A549 (cell line): ENCODE measurements around the gene CSAD. TPM values are rescaled to one million over a fixed set of nuclear protein-coding genes. Genes with fewer than 3 reads are reported as not detected.

Experiments
- ATAC-seq, 2 experiments: fragments of 200-7000 bp in 1 of 2; fragments of >200 bp in 1 of 2; cut with Nextera tagmentation in 1 of 2; cut with Tn5 transposase in 1 of 2; 3 replicates each; pipeline versions ENCODE4 v1.8.0 to v1.9.1; 2018 to 2020; ENCODE audit warnings: mild to moderate bottlenecking in 1 of 2, moderate library complexity in 1 of 2
- CTCF ChIA-PET: fragments of 300-600 bp; sonication (Branson Sonifier 250); formaldehyde crosslinking; extraction: SDS; loops from one replicate; lab custom pipeline; 2021; ENCODE audit warnings: antibody characterized with exemption, inconsistent platforms; lab: Yijun Ruan, JAX
- POLR2A ChIA-PET: fragments of 350-600 bp; formaldehyde crosslinking; extraction: SDS; loops from one replicate; lab custom pipeline; 2021; ENCODE audit warnings: antibody characterized with exemption, inconsistent platforms; lab: Yijun Ruan, JAX
- DNase-seq, 2 experiments: peaks; one replicate each; pipeline versions ENCODE4 v3.0.0 to v3.0.0-alpha.2; 2011 to 2016; ENCODE audit warnings: low read depth in 1 of 2, low spot score in 1 of 2
- FAIRE-seq: peaks from 2 replicates; lab custom pipeline; 2011; peaks lifted over from hg19 to GRCh38; lab: Jason Lieb, UNC
- H3K27ac ChIP-seq, 2 experiments: fragments of >200 bp; sonication (Bioruptor Twin); formaldehyde crosslinking; 3 replicates each; pipeline ENCODE4 v1.5.1; 2016 to 2017
- H3K4me1 ChIP-seq: fragments of >200 bp; sonication (Bioruptor Twin); formaldehyde crosslinking; 3 replicates; pipeline ENCODE4 v1.6.1; 2016
- H3K4me2 ChIP-seq: fragments of >200 bp; sonication (Bioruptor Twin); formaldehyde crosslinking; 3 replicates; pipeline ENCODE4 v1.6.1; 2016
- H3K4me3 ChIP-seq: fragments of >200 bp; sonication (Bioruptor Twin); formaldehyde crosslinking; 3 replicates; pipeline ENCODE4 v1.5.1; 2016
- H3K9me3 ChIP-seq: fragments of >200 bp; sonication (Bioruptor Twin); formaldehyde crosslinking; 3 replicates; pipeline ENCODE4 v1.6.1; 2016
- CEBPB ChIP-seq, 2 experiments: fragments of >200 bp in 1 of 2; sonication (Bioruptor Twin) in 1 of 2; formaldehyde crosslinking in 1 of 2; IDR thresholded peaks; 2 replicates each; pipeline ENCODE4 v1.6.1; 2012 to 2016
- ELK1 ChIP-seq: fragments of 150-350 bp; IDR thresholded peaks from 2 replicates; pipeline ENCODE4 v1.6.1; 2014; ENCODE audit warnings: low read depth, mild to moderate bottlenecking, low read length
- ESRRA ChIP-seq: fragments of 150-350 bp; IDR thresholded peaks from 2 replicates; pipeline ENCODE4 v1.6.1; 2014; ENCODE audit warnings: mild to moderate bottlenecking, low read length, borderline replicate concordance
- FOSB ChIP-seq: fragments of 250-450 bp; sonication (Bioruptor Pico); IDR thresholded peaks from 2 replicates; pipeline ENCODE4 v1.5.0; 2020; ENCODE audit warnings: mild to moderate bottlenecking, moderate library complexity
- HEYL ChIP-seq: fragments of 250-450 bp; sonication (Bioruptor Pico); IDR thresholded peaks from 2 replicates; pipeline ENCODE4 v1.8.0; 2021; ENCODE audit warnings: mild to moderate bottlenecking, moderate library complexity
- HMGXB4 ChIP-seq: fragments of 250-450 bp; sonication (Bioruptor Pico); IDR thresholded peaks from 2 replicates; pipeline ENCODE4 v1.5.0; 2021; ENCODE audit warnings: mild to moderate bottlenecking, moderate library complexity, borderline replicate concordance
- HOXB13 ChIP-seq: fragments of 250-450 bp; sonication (Bioruptor Pico); IDR thresholded peaks from 2 replicates; pipeline ENCODE4 v1.5.0; 2020; ENCODE audit warnings: low read depth, mild to moderate bottlenecking, moderate library complexity
- JUN ChIP-seq, 2 experiments: fragments of >200 bp; sonication (Bioruptor Twin); formaldehyde crosslinking; IDR thresholded peaks; 2 replicates in 1 of 2; 3 replicates in 1 of 2; pipeline ENCODE4 v1.6.1; 2016 to 2017
- JUNB ChIP-seq: fragments of >200 bp; sonication (Bioruptor Twin); formaldehyde crosslinking; IDR thresholded peaks from 2 replicates; pipeline ENCODE4 v1.6.1; 2016
- MAFK ChIP-seq: fragments of 450-650 bp; IDR thresholded peaks from 2 replicates; pipeline ENCODE4 v1.6.1; 2014; ENCODE audit not compliant: partially characterized antibody
- MAX ChIP-seq: IDR thresholded peaks from 2 replicates; pipeline ENCODE4 v1.6.1; 2012
- MYC ChIP-seq: IDR thresholded peaks from 2 replicates; pipeline ENCODE4 v1.6.1; 2012; ENCODE audit warnings: mild to moderate bottlenecking, inconsistent platforms, low read length, improper control_type of control experiment, borderline replicate concordance
- NFE2L2 ChIP-seq: fragments of 150-350 bp; conservative IDR thresholded peaks from 2 replicates; pipeline ENCODE4 v1.6.1; 2014; ENCODE audit warnings: low read length
- NPAS2 ChIP-seq: fragments of 250-450 bp; sonication (Bioruptor Pico); IDR thresholded peaks from 2 replicates; pipeline ENCODE4 v1.8.0; 2022; ENCODE audit warnings: mild to moderate bottlenecking, moderate library complexity, borderline replicate concordance
- NR3C1 ChIP-seq: fragments of >200 bp; sonication (Bioruptor Twin); formaldehyde crosslinking; IDR thresholded peaks from 3 replicates; pipeline ENCODE4 v1.6.1; 2017
- PHF8 ChIP-seq: fragments of 200-600 bp; sonication (generic); IDR thresholded peaks from 2 replicates; pipeline ENCODE4 v1.6.1; 2016; ENCODE audit warnings: low read depth, mild to moderate bottlenecking, antibody characterized with exemption, moderate library complexity, borderline replicate concordance
- RNF2 ChIP-seq: fragments of 200-600 bp; sonication (generic); IDR thresholded peaks from 2 replicates; pipeline ENCODE4 v1.6.1; 2016; ENCODE audit warnings: low read depth, mild to moderate bottlenecking, antibody characterized with exemption, moderate library complexity, borderline replicate concordance
- TFCP2L1 ChIP-seq: fragments of 250-450 bp; sonication (Bioruptor Pico); IDR thresholded peaks from 2 replicates; pipeline ENCODE4 v1.5.0; 2021; ENCODE audit warnings: mild to moderate bottlenecking
- ZC3H11A ChIP-seq: fragments of 450-650 bp; IDR thresholded peaks from 2 replicates; pipeline ENCODE4 v1.6.1; 2014; ENCODE audit warnings: antibody characterized with exemption, mild to moderate bottlenecking
- ZFP36 ChIP-seq: fragments of 450-650 bp; IDR thresholded peaks from 2 replicates; pipeline ENCODE4 v1.6.1; 2014; ENCODE audit warnings: borderline replicate concordance; ENCODE audit not compliant: partially characterized antibody
- ZNF302 ChIP-seq: fragments of 250-450 bp; sonication (Bioruptor Pico); IDR thresholded peaks from 2 replicates; pipeline ENCODE4 v1.9.0; 2021; ENCODE audit warnings: inconsistent platforms, mild to moderate bottlenecking, moderate library complexity
- ZSCAN20 ChIP-seq: fragments of 250-450 bp; sonication (Bioruptor Pico); IDR thresholded peaks from 2 replicates; pipeline ENCODE4 v1.8.0; 2022; ENCODE audit warnings: mild to moderate bottlenecking, moderate library complexity
- WGBS: methylation state at CpG from one replicate; pipeline ENCODE4 v1.1.6; 2017; ENCODE audit errors: missing lambda C conversion rate; 5-methylcytosine and 5-hydroxymethylcytosine counted together
- polyA plus RNA-seq, 4 experiments: library from polyadenylated mRNA; depleted of rRNA in 3 of 4; stranded (reverse); fragments of >200 nt; fragmentation: RNase III in 1 of 4; extraction: RNeasy Plus Mini Kit Qiagen cat#74134 plus additional on column Dnase treatment in 1 of 4; gene quantifications; 2 replicates in 3 of 4; 3 replicates in 1 of 4; pipeline ENCODE4 v1.2.3, GENCODE V29; 2011 to 2017
- TF ChIP-seq, protein P1 (sequence below): fragments of >200 bp; sonication (Bioruptor Twin); formaldehyde crosslinking; IDR thresholded peaks from 3 replicates; pipeline ENCODE4 v1.5.1; 2016

Gene CSAD
- polyA plus RNA-seq, 2 of the 4 experiments (the other 2 are of a cell fraction): 14.5 to 16.5 TPM

DNA sequence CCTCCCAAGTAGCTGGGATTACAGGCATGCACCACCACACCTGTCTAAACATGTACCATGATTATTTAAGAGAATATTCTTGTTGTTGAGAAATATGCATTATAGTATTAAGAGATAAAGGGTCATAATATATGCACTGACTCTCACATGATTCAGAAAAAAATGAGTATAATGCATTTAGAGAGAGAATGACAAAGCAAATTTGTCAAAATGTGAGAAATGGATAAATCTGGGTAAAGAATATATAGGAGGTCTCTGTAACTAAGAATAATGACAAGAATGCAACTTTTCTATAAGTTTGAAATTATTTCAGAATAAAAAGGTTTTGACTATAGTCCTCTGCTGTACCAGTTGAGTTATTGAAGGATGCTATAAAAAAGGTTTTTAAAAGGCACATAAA, 28.3 kb downstream of the CSAD start:
- Histone ChIP-seq H3K4me3 (no peak overlapping the region), H3K4me1 (no peaks in the 10 kb centered on the region), H3K27ac (no peak overlapping the region), H3K4me2 (no peak overlapping the region), H3K9me3 (no peaks in the 10 kb centered on the region)
- ChIA-PET CTCF (interaction anchor here (0.7 to 2.6 kb wide), 7 partner anchors 9 to 87 kb away, joined by 3 to 9 read pairs (median 5); no protein-coding TSS in a partner anchor), POLR2A (no interaction called here)
- FAIRE-seq (no peak), ATAC-seq (no peak), DNase-seq (no peak)
- no peak for TF ChIP-seq ESRRA
- TF ChIP-seq FOSB (CRISPR knock-in tag): no peak
- peak; percentile 30 for TF ChIP-seq MAFK

- ChIA-PET CTCF (interaction anchor here (0.6 to 2.6 kb wide), 7 partner anchors 10 to 85 kb away, joined by 3 to 9 read pairs (median 4); no protein-coding TSS in a partner anchor), POLR2A (no interaction called here)
- Histone ChIP-seq H3K4me3 (no peak overlapping the region), H3K4me2 (no peak overlapping the region), H3K4me1 (no peaks in the 10 kb centered on the region), H3K27ac (no peak overlapping the region), H3K9me3 (no peaks in the 10 kb centered on the region)
- no peak for ATAC-seq
- TF ChIP-seq MAX (no peak), TFCP2L1 (CRISPR knock-in tag) (no peak), ZC3H11A (no peak), PHF8 (no peak)
- TF ChIP-seq, protein P1, sequence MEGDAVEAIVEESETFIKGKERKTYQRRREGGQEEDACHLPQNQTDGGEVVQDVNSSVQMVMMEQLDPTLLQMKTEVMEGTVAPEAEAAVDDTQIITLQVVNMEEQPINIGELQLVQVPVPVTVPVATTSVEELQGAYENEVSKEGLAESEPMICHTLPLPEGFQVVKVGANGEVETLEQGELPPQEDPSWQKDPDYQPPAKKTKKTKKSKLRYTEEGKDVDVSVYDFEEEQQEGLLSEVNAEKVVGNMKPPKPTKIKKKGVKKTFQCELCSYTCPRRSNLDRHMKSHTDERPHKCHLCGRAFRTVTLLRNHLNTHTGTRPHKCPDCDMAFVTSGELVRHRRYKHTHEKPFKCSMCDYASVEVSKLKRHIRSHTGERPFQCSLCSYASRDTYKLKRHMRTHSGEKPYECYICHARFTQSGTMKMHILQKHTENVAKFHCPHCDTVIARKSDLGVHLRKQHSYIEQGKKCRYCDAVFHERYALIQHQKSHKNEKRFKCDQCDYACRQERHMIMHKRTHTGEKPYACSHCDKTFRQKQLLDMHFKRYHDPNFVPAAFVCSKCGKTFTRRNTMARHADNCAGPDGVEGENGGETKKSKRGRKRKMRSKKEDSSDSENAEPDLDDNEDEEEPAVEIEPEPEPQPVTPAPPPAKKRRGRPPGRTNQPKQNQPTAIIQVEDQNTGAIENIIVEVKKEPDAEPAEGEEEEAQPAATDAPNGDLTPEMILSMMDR: no peak
- no peak for FAIRE-seq
- DNase-seq: no peak
- WGBS: 89% methylated on average over 6 of the region's 6 CpGs
Observed at GRCh38 chr12:53151039-53151438, 29.7 kb downstream of the CSAD start.

- 74% methylated on average over 15 of the region's 15 CpGs for WGBS
- no peak overlapping the region for H3K27ac ChIP-seq
- H3K4me3 ChIP-seq: no peak overlapping the region
- CTCF ChIA-PET: no interaction called here
- no peak for FAIRE-seq
- TF ChIP-seq NFE2L2 (no peak), JUNB (no peak), PHF8 (no peak), ELK1 (no peak), JUN (IDR thresholded peaks at IDR 0.05) (no peak), HMGXB4 (CRISPR knock-in tag) (no peak), ZSCAN20 (CRISPR knock-in tag) (no peak), HOXB13 (CRISPR knock-in tag) (no peak), ZNF302 (CRISPR knock-in tag) (no peak), NPAS2 (CRISPR knock-in tag) (no peak), CEBPB (IDR thresholded peaks at IDR 0.05) (no peak), HEYL (CRISPR knock-in tag) (no peak), FOSB (CRISPR knock-in tag) (no peak), RNF2 (no peak), NR3C1 (no peak), TFCP2L1 (CRISPR knock-in tag) (no peak), MYC (no peak), ZFP36 (no peak)
- TF ChIP-seq, all 56 proteins: peak for 0
- H3K4me1 ChIP-seq: no peaks in the 10 kb centered on the region
- no peak for ATAC-seq
- DNase-seq: no peak
- no peak overlapping the region for H3K4me2 ChIP-seq
- H3K9me3 ChIP-seq: no peaks in the 10 kb centered on the region
- POLR2A ChIA-PET: no interaction called here
Observed at GRCh38 chr12:53147653-53148052, 33.1 kb downstream of the CSAD start.
